Smooth muscle cell (in vitro differentiated cells): Measurements from ENCODE around the gene HNF4A. TPM values are rescaled to one million over a fixed set of nuclear protein-coding genes. Genes with fewer than 3 reads are reported as not detected.

Source experiments
- DNase-seq: peaks from one replicate; lab custom pipeline; 2025; ENCODE audit not compliant: unreplicated experiment; lab: John Stamatoyannopoulos, UW
- H2AFZ ChIP-seq: fragments of 200-600 bp; sonication (generic); 2 replicates; pipeline ENCODE4 v1.6.0; 2016; ENCODE audit warnings: antibody characterized with exemption, low read depth, mild to moderate bottlenecking
- H3F3A ChIP-seq: fragments of 200-600 bp; sonication (generic); 2 replicates; pipeline ENCODE4 v1.6.0; 2017; ENCODE audit warnings: antibody characterized with exemption, low read depth
- H3K27ac ChIP-seq: fragments of 200-600 bp; sonication (generic); 2 replicates; pipeline ENCODE4 v1.5.1; 2016; ENCODE audit warnings: low read depth, mild to moderate bottlenecking
- H3K27me3 ChIP-seq: fragments of 200-600 bp; sonication (generic); 2 replicates; pipeline ENCODE4 v1.6.1; 2016; ENCODE audit warnings: low read depth, mild to moderate bottlenecking
- H3K36me3 ChIP-seq: fragments of 200-600 bp; sonication (generic); 2 replicates; pipeline ENCODE4 v1.5.1; 2016; ENCODE audit warnings: low read depth
- H3K4me1 ChIP-seq: fragments of 200-600 bp; sonication (generic); 2 replicates; pipeline ENCODE4 v1.5.1; 2016; ENCODE audit warnings: low read depth
- H3K4me2 ChIP-seq: fragments of 200-600 bp; sonication (generic); 2 replicates; pipeline ENCODE4 v1.6.0; 2016; ENCODE audit warnings: mild to moderate bottlenecking
- H3K4me3 ChIP-seq: fragments of 200-600 bp; sonication (generic); 2 replicates; pipeline ENCODE4 v1.5.1; 2016; ENCODE audit warnings: mild to moderate bottlenecking
- H3K79me2 ChIP-seq: fragments of 200-600 bp; sonication (generic); 2 replicates; pipeline ENCODE4 v1.6.0; 2016; ENCODE audit warnings: low read depth, mild to moderate bottlenecking
- H3K9ac ChIP-seq: fragments of 200-600 bp; sonication (generic); 2 replicates; pipeline ENCODE4 v1.6.0; 2016; ENCODE audit warnings: low read depth
- H3K9me3 ChIP-seq: fragments of 200-600 bp; sonication (generic); replicated peaks from 2 replicates; pipeline ENCODE4 v1.5.1; 2016; ENCODE audit warnings: low read depth
- H4K20me1 ChIP-seq: fragments of 200-600 bp; sonication (generic); 2 replicates; pipeline ENCODE4 v1.6.0; 2016; ENCODE audit warnings: low read depth
- WGBS: methylation state at CpG from one replicate; pipeline ENCODE4 v1.1.7; 2016; ENCODE audit warnings: low lambda C conversion rate; 5-methylcytosine and 5-hydroxymethylcytosine counted together
- polyA plus RNA-seq: library from polyadenylated mRNA; unstranded; fragments of >200 nt; fragmentation: Nextera tagmentation; extraction: Ambion mirVana; gene quantifications from 2 replicates; pipeline ENCODE4 v1.2.1, GENCODE V29; 2016
- total RNA-seq: library from RNA; depleted of rRNA; stranded (reverse); fragments of >200 nt; gene quantifications from 2 replicates; pipeline ENCODE4 v1.2.3, GENCODE V29; 2014
- TF ChIP-seq, protein P1 (sequence below): fragments of 200-600 bp; sonication (generic); IDR thresholded peaks from 2 replicates; pipeline ENCODE4 v1.5.1; 2017; ENCODE audit warnings: borderline replicate concordance, mild to moderate bottlenecking, antibody characterized with exemption; ENCODE audit not compliant: insufficient read depth, poor library complexity, severe bottlenecking

The HNF4A gene
- total and polyA plus RNA-seq, 2 experiments from 2014 or later = not detected

GRCh38 chr20:44438782-44439181, 83.3 kb downstream of the HNF4A start:
- Histone ChIP-seq H3K9me3 (no peaks in the 10 kb centered on the region), H2AFZ (no peak overlapping the region), H3K4me1 (no peaks in the 10 kb centered on the region), H3K36me3 (no peaks in the 10 kb centered on the region), H4K20me1 (no peaks in the 10 kb centered on the region), H3K79me2 (no peaks in the 10 kb centered on the region), H3K27me3 (no peaks in the 10 kb centered on the region), H3K9ac (no peak overlapping the region), H3K4me3 (no peak overlapping the region), H3K4me2 (no peak overlapping the region), H3F3A (no peaks in the 10 kb centered on the region), H3K27ac (no peak overlapping the region)
- no peak for DNase-seq
- TF ChIP-seq, protein P1, sequence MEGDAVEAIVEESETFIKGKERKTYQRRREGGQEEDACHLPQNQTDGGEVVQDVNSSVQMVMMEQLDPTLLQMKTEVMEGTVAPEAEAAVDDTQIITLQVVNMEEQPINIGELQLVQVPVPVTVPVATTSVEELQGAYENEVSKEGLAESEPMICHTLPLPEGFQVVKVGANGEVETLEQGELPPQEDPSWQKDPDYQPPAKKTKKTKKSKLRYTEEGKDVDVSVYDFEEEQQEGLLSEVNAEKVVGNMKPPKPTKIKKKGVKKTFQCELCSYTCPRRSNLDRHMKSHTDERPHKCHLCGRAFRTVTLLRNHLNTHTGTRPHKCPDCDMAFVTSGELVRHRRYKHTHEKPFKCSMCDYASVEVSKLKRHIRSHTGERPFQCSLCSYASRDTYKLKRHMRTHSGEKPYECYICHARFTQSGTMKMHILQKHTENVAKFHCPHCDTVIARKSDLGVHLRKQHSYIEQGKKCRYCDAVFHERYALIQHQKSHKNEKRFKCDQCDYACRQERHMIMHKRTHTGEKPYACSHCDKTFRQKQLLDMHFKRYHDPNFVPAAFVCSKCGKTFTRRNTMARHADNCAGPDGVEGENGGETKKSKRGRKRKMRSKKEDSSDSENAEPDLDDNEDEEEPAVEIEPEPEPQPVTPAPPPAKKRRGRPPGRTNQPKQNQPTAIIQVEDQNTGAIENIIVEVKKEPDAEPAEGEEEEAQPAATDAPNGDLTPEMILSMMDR = no peak
- WGBS = 74% methylated on average over 4 of the region's 4 CpGs

- no peak for DNase-seq
- no peaks in the 10 kb centered on the region for H3F3A ChIP-seq
- H3K9me3 ChIP-seq = no peaks in the 10 kb centered on the region
- no peaks in the 10 kb centered on the region for H3K27me3 ChIP-seq
- no peaks in the 10 kb centered on the region for H4K20me1 ChIP-seq
- H3K79me2 ChIP-seq = no peaks in the 10 kb centered on the region
- H3K4me3 ChIP-seq = no peak overlapping the region
- TF ChIP-seq, protein P1 = no peak
- H3K36me3 ChIP-seq = no peaks in the 10 kb centered on the region
- H2AFZ ChIP-seq = no peak overlapping the region
- H3K4me1 ChIP-seq = no peaks in the 10 kb centered on the region
- no peak overlapping the region for H3K9ac ChIP-seq
- H3K27ac ChIP-seq = no peak overlapping the region
- no peak overlapping the region for H3K4me2 ChIP-seq
- 61% methylated on average over 2 of the region's 2 CpGs for WGBS
These were observed 83.8 kb downstream of the HNF4A start for GRCh38 chr20:44439318-44439717.

DNA sequence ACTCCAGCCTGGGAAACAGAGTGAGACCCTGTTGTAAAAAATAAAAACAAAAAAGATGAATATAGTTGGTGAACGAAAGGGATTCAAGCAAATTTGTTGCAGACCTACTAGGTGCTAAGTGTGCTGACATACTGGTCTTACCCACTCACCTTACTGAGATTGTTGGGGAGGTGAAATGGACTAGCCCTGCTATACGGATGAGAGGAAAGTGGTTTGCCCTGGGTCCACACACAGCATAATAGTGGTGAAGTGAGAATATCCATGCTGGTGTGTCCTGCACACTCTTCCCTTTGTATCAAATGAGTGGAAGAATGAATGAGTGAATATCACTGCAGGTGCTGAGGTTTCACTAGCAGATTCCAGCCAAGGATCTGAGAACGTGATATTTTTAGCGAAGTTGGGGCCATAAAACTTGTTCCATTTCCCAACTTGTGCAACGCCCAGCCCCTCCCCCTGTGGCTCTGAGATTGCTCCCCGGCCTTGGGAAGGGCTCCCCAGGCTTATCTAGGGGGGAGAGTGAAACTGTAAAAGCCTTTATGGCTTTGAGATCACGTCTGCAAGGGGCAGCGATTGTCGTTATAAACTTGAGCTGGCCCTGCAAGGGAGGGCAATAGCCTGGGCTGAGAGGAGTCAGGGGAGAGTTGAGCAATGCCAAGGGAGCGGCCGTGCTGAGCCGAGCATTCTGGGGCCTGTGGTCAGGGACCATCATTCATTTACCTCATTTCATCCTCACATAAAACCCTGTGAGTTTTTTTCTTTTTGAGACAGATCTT, 87.0 kb downstream of the HNF4A start:
- 66% methylated on average over 12 of the region's 12 CpGs for WGBS
- DNase-seq = no peak

More for the DNA sequence above, 87.0 kb downstream of the HNF4A start:
- H3K9ac ChIP-seq = no peak overlapping the region
- no peaks in the 10 kb centered on the region for H3K36me3 ChIP-seq
- H3K27ac ChIP-seq = no peak overlapping the region
- no peak overlapping the region for H2AFZ ChIP-seq
- no peaks in the 10 kb centered on the region for H3K9me3 ChIP-seq
- TF ChIP-seq, protein P1 = no peak
- H3F3A ChIP-seq = no peaks in the 10 kb centered on the region
- no peak overlapping the region for H3K4me3 ChIP-seq
- H3K4me1 ChIP-seq = no peaks in the 10 kb centered on the region
- no peaks in the 10 kb centered on the region for H3K27me3 ChIP-seq
- H3K4me2 ChIP-seq = no peak overlapping the region
- H3K79me2 ChIP-seq = no peaks in the 10 kb centered on the region
- H4K20me1 ChIP-seq = no peaks in the 10 kb centered on the region
